G401.6 (cell line): Measurements from ENCODE around the gene KRTAP21-3.
"Not testable (repeated sequence)": the region's sequence is repeated elsewhere in the genome, so short reads cannot be mapped to it uniquely, and the experiment has no call there.

ENCODE experiments used
- FAIRE-seq: peaks from 2 replicates; lab custom pipeline; 2012; peaks lifted over from hg19 to GRCh38; lab: Jason Lieb, UNC

The KRTAP21-3 gene

GRCh38 chr21:30718239-30718909 lies at the start of gene KRTAP21-3:
TSS of gene KRTAP21-3 (minus strand) at chr21:30718777. CDS start at chr21:30718759, 18 bp downstream.
- FAIRE-seq, result no peak

- no peak for FAIRE-seq
These were observed 42.2 kb upstream of the KRTAP21-3 start for GRCh38 chr21:30760776-30761175.

- FAIRE-seq, result no peak
These were observed 39.7 kb upstream of the KRTAP21-3 start for GRCh38 chr21:30758306-30758705.

- not testable (repeated sequence) for FAIRE-seq
These were observed 36.8 kb upstream of the KRTAP21-3 start, which contains the start of gene KRTAP21-1 for GRCh38 chr21:30755328-30755727. TSS of gene KRTAP21-1 (minus strand) at chr21:30755428. CDS start at chr21:30755378, 50 bp downstream.

GRCh38 chr21:30747159-30747558 lies 28.6 kb upstream of the KRTAP21-3 start, which contains the start of gene KRTAP21-2:
TSS of gene KRTAP21-2 (minus strand) at chr21:30747259. CDS start at chr21:30747202, 57 bp downstream.
- no peak for FAIRE-seq

GRCh38 chr21:30740462-30740861 lies 21.9 kb upstream of the KRTAP21-3 start:
- no peak for FAIRE-seq

GRCh38 chr21:30733026-30733425 lies 14.4 kb upstream of the KRTAP21-3 start:
- FAIRE-seq, result no peak

GRCh38 chr21:30726726-30727125 lies 8.1 kb upstream of the KRTAP21-3 start:
- no peak for FAIRE-seq

GRCh38 chr21:30719401-30719800 lies 824 bp upstream of the KRTAP21-3 start:
- FAIRE-seq, result no peak

GRCh38 chr21:30717105-30717504 lies 1.5 kb downstream of the KRTAP21-3 start:
- no peak for FAIRE-seq

GRCh38 chr21:30714946-30715345 lies 3.6 kb downstream of the KRTAP21-3 start:
- no peak for FAIRE-seq

- no peak for FAIRE-seq
These were observed 4.1 kb downstream of the KRTAP21-3 start for GRCh38 chr21:30714456-30714855.

GRCh38 chr21:30713766-30714165 lies 4.8 kb downstream of the KRTAP21-3 start:
- FAIRE-seq, result no peak

GRCh38 chr21:30710499-30710898 lies 8.1 kb downstream of the KRTAP21-3 start:
- FAIRE-seq, result no peak

- no peak for FAIRE-seq
These were observed 11.2 kb downstream of the KRTAP21-3 start for GRCh38 chr21:30707409-30707808.

- no peak for FAIRE-seq
These were observed 22.6 kb downstream of the KRTAP21-3 start for GRCh38 chr21:30695956-30696355.

- FAIRE-seq, result no peak
These were observed 28.8 kb downstream of the KRTAP21-3 start for GRCh38 chr21:30689822-30690221.

GRCh38 chr21:30684506-30684905 lies 34.1 kb downstream of the KRTAP21-3 start:
- FAIRE-seq, result no peak

- no peak for FAIRE-seq
These were observed 38.0 kb downstream of the KRTAP21-3 start for GRCh38 chr21:30680586-30680985.

- no peak for FAIRE-seq
These were observed 41.8 kb downstream of the KRTAP21-3 start for GRCh38 chr21:30676737-30677136.

GRCh38 chr21:30674312-30674711 lies 44.3 kb downstream of the KRTAP21-3 start:
- FAIRE-seq, result no peak

- no peak for FAIRE-seq
These were observed 45.5 kb downstream of the KRTAP21-3 start for GRCh38 chr21:30672985-30673650.

GRCh38 chr21:30668776-30669175 lies 49.8 kb downstream of the KRTAP21-3 start:
- no peak for FAIRE-seq
